ENCODE data around the gene MRNIP. TPM values are rescaled to one million over a fixed set of nuclear protein-coding genes. Genes with fewer than 3 reads are reported as not detected.

The MRNIP gene
- total RNA-seq, 3 donors from 2014 or later, result 20.8 to 38.3 (median 27.5) TPM

DNA sequence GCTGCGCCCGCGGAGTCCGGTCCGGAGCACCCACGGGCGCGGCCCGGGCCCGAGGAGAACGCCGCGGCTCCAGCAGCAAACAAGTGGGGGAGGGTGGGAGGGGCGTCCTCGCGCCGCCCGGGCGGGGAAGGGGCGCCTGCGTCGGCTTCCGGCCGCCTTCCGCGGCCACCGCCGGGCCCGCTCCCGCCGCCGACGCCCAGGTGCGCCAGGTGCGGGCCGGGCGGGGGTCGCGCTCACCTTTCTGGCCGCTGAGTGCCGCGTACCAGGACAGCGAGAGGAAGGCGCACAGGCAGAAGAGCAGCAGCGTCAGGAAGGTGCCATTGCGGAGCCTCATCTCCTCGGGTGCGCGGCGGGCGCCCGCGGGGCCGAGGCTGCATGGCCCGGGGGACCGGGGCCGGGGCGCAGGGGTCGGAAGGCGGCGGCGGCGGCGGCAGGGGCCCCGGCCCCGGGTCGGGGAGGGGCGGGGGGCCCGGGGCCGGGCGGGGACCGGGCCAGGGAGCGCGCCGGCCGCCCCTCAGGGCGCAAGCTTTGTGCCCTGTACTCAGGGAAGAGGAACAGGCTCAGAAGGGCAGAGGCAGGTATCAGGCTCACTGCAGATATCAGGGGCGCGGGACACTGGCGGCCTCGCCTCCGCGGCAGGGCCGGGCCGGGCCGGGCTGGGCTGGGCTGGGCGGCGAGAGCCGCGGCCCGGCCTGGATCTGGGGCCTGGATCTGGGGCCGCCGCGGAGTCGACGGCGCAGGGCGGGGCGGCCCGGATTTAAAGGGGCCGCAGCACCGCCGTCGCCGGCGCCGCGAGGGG, 52.2 kb downstream of the MRNIP start, which contains the start of gene MGAT4B:
Gene MGAT4B (minus strand): TSS at position 617 of the 799 bp plus-strand sequence. CDS start 283 bp downstream, at position 334.
- Histone ChIP-seq H3K36me3 (ENCODE audit: low read depth) (no peaks in the 10 kb centered on the region), H3K4me1 (ENCODE audit: low read depth) (peaks cover 51% of the 10 kb centered on the region), H3K9me3 (no peaks in the 10 kb centered on the region), H3K4me3 (peak within 1 kb of the TSS; percentile 87)
- ATAC-seq, result peak; percentile 74
- TF ChIP-seq, protein P1, sequence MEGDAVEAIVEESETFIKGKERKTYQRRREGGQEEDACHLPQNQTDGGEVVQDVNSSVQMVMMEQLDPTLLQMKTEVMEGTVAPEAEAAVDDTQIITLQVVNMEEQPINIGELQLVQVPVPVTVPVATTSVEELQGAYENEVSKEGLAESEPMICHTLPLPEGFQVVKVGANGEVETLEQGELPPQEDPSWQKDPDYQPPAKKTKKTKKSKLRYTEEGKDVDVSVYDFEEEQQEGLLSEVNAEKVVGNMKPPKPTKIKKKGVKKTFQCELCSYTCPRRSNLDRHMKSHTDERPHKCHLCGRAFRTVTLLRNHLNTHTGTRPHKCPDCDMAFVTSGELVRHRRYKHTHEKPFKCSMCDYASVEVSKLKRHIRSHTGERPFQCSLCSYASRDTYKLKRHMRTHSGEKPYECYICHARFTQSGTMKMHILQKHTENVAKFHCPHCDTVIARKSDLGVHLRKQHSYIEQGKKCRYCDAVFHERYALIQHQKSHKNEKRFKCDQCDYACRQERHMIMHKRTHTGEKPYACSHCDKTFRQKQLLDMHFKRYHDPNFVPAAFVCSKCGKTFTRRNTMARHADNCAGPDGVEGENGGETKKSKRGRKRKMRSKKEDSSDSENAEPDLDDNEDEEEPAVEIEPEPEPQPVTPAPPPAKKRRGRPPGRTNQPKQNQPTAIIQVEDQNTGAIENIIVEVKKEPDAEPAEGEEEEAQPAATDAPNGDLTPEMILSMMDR (IDR thresholded peaks at IDR 0.05), result no peak
- intact Hi-C loops (cut with DNase I, micrococcal nuclease), result no loop called here
- DNase-seq, result peak; percentile 86 to 91 (median 88)

DNA sequence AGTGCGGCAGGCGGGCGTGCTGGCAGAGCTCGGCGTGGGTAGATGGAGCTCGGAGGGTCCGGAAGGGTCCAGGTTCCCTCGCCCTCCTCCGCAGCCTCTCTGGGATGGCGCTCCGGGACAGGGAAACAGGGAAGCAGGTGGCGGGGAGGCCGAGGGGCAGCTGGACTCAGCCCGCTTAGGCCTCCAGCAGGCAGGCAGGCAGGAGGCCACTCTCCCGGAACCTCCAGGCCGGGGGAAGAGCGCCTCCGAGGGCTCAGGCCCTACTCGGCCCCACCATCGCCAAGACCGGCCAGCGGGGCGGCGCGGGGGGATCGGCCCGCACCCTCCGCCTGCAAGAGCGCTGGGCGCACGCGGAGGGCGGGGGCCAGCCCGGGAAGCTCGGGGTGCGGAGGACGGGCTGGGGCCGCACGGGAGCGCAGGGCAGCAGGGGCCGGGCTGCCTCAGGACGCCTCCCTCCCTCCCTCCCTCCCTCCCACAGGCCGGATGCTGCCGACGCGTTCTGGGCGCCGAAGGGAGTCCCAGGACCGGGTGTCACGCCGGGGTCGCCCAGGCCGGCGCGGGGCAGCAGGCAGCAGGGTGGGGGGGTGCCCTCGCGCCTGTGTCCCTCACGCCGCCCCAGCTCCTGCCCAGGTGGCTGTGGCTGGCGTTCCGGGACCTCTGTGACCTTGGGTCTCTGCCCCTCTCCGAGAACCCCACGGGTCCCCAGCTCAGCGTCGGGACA, 52.9 kb downstream of the MRNIP start:
- Histone ChIP-seq H3K4me3 (peak overlapping the region; percentile 87), H3K9me3 (no peaks in the 10 kb centered on the region), H3K36me3 (ENCODE audit: low read depth) (no peaks in the 10 kb centered on the region), H3K4me1 (ENCODE audit: low read depth) (peaks cover 51% of the 10 kb centered on the region)
- TF ChIP-seq, protein P1 (IDR thresholded peaks at IDR 0.05), result no peak
- ATAC-seq (peak; percentile 23), DNase-seq (peak; percentile 35 to 80 (median 70))
- intact Hi-C loops (cut with DNase I, micrococcal nuclease), result no loop called here

DNA sequence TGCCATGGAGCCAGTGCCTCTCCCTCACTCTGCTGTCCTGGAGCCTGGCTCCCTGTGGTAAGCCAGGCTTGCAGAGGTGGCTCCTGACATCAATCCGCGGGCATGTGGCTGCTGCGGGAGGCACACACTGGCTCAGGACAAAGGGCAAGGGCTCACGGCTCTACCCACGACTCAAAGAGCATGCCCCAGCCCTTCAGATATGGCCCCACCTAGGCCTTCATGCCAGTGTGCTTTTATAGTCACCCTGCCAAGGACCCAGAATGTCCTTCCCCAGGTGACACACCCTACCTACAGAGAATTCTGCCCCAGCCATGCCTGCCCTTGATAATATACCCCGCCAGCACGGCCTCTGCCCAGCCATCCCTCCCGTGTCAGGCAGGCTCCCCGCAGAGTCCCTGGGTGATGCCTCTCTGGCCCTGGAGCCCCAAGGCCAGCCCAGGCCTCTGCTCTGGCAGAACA, 53.5 kb downstream of the MRNIP start:
- Histone ChIP-seq H3K4me3 (peak overlapping the region; percentile 87), H3K4me1 (ENCODE audit: low read depth) (peaks cover 51% of the 10 kb centered on the region), H3K9me3 (no peaks in the 10 kb centered on the region), H3K36me3 (ENCODE audit: low read depth) (no peaks in the 10 kb centered on the region)
- DNase-seq (peak; percentile 82 to 87 (median 84)), ATAC-seq (peak; percentile 66)
- TF ChIP-seq, protein P1 (IDR thresholded peaks at IDR 0.05), result no peak
- intact Hi-C loops (cut with DNase I, micrococcal nuclease), result no loop called here

DNA sequence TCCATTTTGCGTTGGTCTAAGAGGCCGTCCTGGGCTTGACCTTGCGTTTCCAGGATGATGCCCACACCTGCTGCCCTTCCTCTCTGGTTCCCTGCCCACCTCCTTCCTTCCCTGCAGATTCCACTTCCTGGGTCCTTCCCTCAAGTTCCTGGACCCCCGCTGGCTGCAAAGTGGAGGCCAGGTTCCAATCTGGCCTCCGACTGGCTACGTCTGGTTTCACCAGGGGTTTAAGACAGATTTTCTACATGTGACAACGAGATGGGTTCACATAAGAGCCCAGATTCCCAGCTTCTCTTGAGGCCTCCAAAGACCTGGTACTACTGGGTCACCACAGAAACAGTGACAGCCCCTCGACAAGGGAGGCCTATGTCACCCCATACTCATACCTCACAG, 54.1 kb downstream of the MRNIP start:
- DNase-seq (no peak), ATAC-seq (no peak)
- intact Hi-C loops (cut with DNase I, micrococcal nuclease), result no loop called here
- peaks cover 4% of the 10 kb centered on the region for H3K36me3 ChIP-seq (ENCODE audit: low read depth)
- H3K4me1 ChIP-seq (ENCODE audit: low read depth), result peaks cover 51% of the 10 kb centered on the region
- H3K9me3 ChIP-seq, result no peaks in the 10 kb centered on the region
- H3K4me3 ChIP-seq, result no peak overlapping the region
- TF ChIP-seq, protein P1 (IDR thresholded peaks at IDR 0.05), result no peak

DNA sequence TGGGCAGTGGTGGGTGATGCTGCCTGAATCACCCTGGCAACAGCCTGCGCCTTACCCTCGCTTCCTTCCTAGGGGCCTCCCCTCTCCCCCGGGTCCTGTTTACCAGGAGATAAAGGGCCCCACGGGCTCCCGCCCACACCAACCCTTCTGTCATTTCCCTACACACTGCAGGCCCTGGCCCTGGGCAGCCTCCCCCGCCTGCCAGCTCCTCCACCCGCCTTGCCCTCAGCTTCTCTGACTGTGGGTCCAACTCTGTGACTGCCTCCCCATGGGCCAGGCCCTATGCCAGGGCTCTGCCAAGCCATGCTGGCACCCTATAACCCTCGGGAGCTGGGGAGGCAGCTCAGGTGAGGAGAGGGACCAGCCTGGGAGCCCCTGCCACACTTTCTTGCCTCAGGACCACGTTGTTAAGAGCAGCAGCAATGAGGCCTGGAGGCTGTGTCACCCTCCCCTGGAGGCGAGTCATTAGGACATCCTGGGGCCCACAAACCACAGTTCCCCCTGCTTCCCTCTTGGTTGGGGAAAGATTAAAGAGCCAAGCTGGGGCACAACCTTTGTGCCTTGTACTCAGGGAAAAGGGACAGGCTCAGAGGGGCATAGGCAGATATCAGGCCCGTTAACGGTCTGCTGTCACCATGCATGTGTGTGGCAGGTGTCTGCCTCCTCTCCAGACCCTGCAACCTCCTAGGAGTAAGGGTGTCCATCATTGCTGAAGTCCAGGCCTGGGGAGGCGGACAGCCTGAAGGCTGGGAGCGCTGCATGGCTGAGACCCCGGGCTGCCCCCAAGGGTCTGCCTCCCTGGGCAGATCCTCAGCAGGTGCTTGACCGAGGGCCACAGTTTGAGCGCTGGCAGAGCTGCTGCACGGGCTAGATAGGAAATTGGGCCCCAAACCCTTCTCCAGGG, 54.7 kb downstream of the MRNIP start:
- H3K9me3 ChIP-seq, result no peaks in the 10 kb centered on the region
- ATAC-seq (no peak), DNase-seq (peak; percentile 15 to 69 (median 42))
- H3K4me1 ChIP-seq (ENCODE audit: low read depth), result peaks cover 51% of the 10 kb centered on the region
- peaks cover 10% of the 10 kb centered on the region for H3K36me3 ChIP-seq (ENCODE audit: low read depth)
- intact Hi-C loops (cut with DNase I, micrococcal nuclease), result no loop called here
- H3K4me3 ChIP-seq, result no peak overlapping the region
- TF ChIP-seq, protein P1 (IDR thresholded peaks at IDR 0.05), result no peak

All from mucosa of descending colon (tissue), 3 donors.